ENCODE results near the gene ARID3B.

GRCh38 chr15:74628949-74629348, 87.9 kb downstream of the ARID3B start:
- TF ChIP-seq EP300 (IDR thresholded peaks at IDR 0.05) (no peak), CTCF (IDR thresholded peaks at IDR 0.05) (no peak), NFE2L2 (conservative IDR thresholded peaks at IDR 0.05; ENCODE audit: low read length) (no peak), MAZ (IDR thresholded peaks at IDR 0.05; ENCODE audit: borderline replicate concordance, low read depth, low read length) (no peak), BHLHE40 (IDR thresholded peaks at IDR 0.05; ENCODE audit: low read depth, low read length) (no peak)

Data from A549 (cell line).